ENCODE results near the gene CCDC127.

DNA sequence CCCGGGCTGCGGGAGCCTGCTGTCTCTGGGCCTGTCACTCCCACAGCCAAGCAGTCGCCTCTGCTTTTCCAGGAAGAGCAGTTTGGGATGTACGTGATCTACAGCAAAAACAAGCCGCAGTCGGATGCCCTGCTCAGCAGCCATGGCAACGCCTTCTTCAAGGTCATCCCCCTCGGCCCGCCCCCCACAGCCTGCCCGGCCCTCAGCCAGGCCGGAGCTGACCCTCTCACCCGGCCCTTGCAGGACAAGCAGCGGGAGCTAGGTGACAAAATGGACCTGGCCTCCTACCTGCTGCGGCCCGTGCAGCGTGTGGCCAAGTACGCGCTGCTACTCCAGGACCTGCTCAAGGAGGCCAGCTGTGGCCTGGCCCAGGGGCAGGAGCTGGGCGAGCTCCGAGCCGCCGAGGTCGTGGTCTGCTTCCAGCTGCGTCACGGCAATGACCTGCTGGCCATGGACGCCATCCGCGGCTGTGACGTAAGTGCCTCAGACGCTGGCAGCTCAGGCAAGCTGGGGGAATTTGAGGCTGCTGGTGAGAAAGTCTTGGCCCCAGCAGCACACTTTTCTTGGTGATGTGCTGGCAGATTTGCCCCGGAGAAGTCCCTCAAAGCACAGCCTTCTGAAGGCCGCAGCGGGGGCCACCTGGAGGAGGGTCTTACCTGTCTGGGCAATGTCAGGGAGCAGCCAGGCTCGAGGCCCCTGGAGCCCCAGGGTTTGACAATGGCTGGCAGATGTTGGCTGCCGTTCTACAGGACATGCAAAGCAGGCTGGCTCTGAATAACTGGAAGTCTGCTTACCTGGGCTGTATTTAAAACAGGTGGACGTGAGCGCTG is 46.8 kb downstream of the CCDC127 start:
- TF ChIP-seq EZH2 (conservative IDR thresholded peaks at IDR 0.05; ENCODE audit: low read depth, low read length) = no peak
- no peak for TF ChIP-seq GATAD1 (CRISPR knock-in tag; IDR thresholded peaks at IDR 0.05)
- TF ChIP-seq POLR2AphosphoS5 (IDR thresholded peaks at IDR 0.05; ENCODE audit: low read depth, low read length) = no peak
- TF ChIP-seq, protein P1, sequence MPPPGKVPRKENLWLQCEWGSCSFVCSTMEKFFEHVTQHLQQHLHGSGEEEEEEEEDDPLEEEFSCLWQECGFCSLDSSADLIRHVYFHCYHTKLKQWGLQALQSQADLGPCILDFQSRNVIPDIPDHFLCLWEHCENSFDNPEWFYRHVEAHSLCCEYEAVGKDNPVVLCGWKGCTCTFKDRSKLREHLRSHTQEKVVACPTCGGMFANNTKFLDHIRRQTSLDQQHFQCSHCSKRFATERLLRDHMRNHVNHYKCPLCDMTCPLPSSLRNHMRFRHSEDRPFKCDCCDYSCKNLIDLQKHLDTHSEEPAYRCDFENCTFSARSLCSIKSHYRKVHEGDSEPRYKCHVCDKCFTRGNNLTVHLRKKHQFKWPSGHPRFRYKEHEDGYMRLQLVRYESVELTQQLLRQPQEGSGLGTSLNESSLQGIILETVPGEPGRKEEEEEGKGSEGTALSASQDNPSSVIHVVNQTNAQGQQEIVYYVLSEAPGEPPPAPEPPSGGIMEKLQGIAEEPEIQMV (CRISPR knock-in tag; IDR thresholded peaks at IDR 0.05; ENCODE audit: low read depth) = no peak
- no peak for TF ChIP-seq ZSCAN29 (CRISPR knock-in tag; conservative IDR thresholded peaks at IDR 0.05)
- TF ChIP-seq SRSF4 (IDR thresholded peaks at IDR 0.05; ENCODE audit: low read depth, low read length, poor library complexity, severe bottlenecking) = no peak
- TF ChIP-seq, protein P2, sequence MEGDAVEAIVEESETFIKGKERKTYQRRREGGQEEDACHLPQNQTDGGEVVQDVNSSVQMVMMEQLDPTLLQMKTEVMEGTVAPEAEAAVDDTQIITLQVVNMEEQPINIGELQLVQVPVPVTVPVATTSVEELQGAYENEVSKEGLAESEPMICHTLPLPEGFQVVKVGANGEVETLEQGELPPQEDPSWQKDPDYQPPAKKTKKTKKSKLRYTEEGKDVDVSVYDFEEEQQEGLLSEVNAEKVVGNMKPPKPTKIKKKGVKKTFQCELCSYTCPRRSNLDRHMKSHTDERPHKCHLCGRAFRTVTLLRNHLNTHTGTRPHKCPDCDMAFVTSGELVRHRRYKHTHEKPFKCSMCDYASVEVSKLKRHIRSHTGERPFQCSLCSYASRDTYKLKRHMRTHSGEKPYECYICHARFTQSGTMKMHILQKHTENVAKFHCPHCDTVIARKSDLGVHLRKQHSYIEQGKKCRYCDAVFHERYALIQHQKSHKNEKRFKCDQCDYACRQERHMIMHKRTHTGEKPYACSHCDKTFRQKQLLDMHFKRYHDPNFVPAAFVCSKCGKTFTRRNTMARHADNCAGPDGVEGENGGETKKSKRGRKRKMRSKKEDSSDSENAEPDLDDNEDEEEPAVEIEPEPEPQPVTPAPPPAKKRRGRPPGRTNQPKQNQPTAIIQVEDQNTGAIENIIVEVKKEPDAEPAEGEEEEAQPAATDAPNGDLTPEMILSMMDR (CRISPR knock-in tag; IDR thresholded peaks at IDR 0.05) = no peak
- no peak for TF ChIP-seq MXD4 (CRISPR knock-in tag; IDR thresholded peaks at IDR 0.05)
- TF ChIP-seq, protein P3, sequence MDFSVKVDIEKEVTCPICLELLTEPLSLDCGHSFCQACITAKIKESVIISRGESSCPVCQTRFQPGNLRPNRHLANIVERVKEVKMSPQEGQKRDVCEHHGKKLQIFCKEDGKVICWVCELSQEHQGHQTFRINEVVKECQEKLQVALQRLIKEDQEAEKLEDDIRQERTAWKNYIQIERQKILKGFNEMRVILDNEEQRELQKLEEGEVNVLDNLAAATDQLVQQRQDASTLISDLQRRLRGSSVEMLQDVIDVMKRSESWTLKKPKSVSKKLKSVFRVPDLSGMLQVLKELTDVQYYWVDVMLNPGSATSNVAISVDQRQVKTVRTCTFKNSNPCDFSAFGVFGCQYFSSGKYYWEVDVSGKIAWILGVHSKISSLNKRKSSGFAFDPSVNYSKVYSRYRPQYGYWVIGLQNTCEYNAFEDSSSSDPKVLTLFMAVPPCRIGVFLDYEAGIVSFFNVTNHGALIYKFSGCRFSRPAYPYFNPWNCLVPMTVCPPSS (IDR thresholded peaks at IDR 0.05) = no peak

Data from HepG2 (cell line).